EL (cell line): ENCODE data around the gene MFSD11.
"Not testable (repeated sequence)": the region's sequence is repeated elsewhere in the genome, so short reads cannot be mapped to it uniquely, and the experiment has no call there.

Source experiments
- DNase-seq: peaks from one replicate; pipeline ENCODE4 v3.0.0-alpha.2; 2016

The MFSD11 gene

DNA sequence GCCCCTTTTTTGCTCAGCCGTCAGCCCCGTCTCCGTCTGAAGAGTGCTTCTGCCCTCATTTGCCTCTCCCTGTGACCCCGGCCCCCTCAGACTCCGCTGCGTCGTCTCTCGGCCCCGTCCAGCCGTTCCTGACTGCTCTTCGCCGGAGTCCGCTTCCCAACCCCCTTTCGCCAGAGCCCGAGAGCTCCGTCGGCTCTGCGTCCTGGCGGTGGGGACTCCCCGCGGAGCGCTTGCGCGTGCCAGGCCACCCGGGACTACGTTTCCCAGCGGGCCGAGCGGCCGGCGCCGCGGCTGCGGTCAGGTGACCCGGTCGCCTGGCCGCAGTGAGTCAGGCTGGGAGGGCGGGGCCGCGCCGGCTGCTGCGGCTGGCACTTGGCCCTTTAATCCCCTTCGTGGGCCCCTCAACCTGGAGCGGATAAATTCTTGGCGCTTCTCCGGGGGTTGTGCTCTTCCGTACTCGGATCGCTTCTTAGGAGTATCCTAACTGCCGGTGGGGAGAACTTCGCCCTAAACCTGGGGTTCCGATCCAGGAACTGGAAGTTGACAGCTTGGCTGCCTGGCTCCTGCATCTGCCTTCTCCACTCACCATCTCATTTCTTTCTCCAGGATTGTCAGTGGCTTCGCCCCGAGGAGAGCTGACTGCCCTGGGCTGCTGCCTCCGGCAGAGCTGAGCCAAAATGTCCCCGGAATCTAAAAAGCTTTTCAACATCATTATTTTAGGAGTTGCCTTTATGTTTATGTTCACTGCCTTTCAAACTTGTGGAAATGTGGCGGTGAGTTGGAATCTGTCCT lies at the start of gene MFSD11:
Gene MFSD11, plus strand, starts transcription at position 444 of the 792 bp plus-strand sequence. Its CDS starts 234 bp downstream, at position 678.
- peak; percentile 95 for DNase-seq

GRCh38 chr17:76688165-76688622 lies 49.7 kb upstream of the MFSD11 start:
- peak; percentile 40 for DNase-seq

DNA sequence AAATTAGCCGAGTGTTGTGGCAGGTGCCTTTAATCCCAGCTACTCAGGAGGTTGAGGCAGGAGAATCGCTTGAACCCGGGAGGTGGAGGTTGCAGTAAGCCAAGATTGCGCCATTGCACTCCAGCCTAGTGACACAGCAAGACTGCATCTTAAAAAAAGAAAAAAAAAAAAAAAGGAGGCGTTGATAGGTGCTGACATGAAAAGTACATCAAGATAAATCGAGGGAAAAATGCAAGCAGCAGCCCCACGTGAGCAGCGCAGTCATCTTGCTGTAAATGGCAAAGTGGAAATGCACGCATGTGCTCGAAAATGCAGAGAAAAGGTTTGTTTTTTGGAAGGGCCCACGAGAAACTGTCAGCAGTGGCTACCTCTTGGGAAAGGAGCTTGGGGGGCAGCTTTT lies 48.1 kb upstream of the MFSD11 start:
- no peak for DNase-seq

DNA sequence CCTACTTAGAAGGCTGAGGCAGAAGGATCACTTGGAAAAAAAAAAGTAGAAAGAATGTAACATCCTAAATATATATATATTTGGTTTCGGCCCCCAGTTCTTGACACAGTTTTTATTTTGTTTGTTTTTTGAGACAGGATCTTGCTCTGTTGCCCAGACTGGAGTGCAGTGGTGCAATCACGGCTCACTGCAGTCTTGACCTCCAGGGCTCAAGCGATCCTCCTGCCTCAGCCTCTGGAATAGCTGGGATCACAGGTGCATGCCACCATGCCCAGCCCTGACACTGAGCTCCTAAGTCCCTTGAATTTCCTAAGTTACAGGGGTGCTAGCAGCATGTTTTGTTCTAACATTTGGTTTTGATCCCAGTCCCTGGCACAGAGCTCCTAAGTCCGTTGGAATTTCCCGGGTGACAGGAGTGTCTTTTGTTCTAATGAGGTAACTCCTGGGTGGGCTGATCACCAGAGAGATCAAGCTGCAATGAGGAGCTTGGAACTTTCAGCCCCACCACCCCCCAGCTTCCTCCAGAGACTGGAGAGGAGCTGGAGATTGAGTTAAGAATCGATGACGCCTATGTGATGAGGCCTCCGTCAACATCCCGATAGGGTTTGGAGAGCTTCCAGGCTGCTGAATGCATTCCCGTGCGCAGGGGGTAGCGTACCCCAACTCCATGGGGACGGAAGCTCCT lies 47.2 kb upstream of the MFSD11 start:
- no peak for DNase-seq

GRCh38 chr17:76691379-76692191 lies 46.3 kb upstream of the MFSD11 start:
- no peak for DNase-seq

- no peak for DNase-seq
Observed at GRCh38 chr17:76695059-76695831, 42.7 kb upstream of the MFSD11 start.

DNA sequence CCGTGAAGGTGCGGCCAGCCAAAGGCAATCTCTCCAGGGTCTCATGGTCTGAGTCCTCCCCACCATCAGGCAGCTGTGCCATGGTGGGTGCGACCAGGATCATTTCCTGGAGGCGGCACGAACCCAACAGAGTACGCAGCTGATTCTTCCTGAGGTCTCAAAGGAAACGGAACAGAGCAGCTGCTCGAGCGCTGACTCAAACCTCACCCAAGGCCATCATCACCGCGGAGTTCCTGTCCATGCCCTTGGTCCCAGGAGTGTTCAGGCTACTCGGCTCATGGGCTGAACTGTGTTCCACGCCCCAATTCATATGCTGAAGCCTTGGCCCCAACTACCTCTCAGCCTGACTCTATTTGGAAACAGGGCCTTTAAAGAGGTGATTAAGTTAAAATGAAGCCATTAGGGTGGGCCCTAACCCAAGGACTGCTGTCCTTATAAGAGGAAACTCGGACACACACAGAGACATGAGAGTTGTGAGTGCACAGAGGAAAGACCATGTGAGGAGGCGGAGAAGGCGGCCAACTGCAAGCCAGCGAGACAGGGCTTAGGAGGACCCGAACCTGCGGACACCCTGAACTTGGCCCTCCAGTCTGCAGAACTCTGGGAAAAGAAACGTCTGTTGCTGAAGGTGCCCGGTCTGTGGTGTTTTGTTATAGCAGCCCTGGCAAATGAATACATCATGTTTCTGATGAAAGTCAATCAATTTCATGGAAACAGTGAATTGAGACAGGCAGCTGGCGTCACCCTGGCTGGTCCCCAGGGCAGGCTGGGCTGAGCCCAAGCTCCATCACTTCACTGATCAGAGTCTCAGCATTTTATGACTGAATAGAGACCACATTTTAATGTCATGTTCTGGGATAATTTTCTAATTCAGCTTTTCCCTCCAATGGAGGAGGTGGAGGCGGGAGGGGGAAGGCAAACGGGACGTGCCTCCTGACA lies 40.9 kb upstream of the MFSD11 start:
- peak; percentile 29 for DNase-seq

DNA sequence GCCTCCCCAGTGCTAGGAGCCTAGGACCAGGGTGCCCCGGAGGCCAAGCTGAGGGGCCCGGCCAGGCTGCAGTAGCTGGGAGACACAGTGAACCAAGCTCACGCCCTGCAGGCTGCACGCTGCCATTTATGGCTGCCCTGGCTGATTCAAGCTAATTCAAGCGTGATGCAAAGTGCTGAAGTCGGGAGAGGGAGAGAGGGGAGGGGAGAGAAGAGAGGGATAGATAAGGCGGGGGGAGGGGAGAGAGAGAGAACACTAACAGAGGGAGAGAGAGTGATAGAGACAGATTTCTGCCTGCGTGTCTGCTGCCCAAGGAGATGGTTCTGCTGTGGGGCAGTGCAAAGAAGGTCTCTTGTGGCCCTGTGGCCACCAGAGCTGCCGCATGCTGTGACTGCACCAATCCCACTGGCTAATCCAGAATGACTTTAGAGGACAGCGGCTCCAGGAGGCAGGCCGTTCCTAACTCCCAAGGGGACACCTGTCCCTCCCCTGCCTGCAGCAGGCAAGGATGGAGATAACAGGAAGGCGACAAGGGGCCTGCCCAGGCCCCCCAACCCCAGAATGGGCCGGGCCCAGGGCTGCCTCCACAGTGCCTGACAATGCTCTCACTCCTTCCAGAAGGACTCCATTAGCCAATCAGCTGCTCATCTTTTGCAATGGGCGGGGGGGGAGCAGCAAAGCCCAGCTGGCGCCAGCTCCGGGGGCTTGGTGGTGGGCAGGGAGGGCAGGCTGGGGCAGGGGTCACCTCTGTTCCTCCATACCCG lies 40.0 kb upstream of the MFSD11 start:
- no peak for DNase-seq

DNA sequence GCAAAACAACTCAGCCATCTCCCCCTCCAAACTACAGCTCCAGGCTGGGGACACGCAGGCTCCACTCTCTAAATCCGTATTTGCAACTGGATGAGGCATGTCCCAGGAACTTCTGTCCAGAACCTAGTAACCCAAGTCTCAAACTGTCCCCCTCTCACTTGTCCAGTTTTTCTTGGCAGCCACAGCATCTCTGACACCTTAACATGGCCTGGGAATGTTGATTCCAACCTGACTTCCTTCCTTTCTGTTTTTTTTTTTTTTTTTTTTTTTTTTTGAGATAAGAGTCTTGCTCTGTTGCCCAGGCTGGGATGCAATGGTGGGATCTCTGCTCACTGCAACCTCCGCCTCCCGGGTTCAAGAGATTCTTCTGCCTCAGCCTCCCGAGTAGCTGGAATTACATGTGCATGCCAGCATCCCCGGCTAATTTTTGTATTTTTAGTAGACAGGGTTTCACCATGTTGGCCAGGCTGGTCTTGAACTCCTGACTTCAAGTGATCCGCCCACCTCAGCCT lies 39.4 kb upstream of the MFSD11 start:
- not testable (repeated sequence) for DNase-seq

GRCh38 chr17:76700270-76700616 lies 37.7 kb upstream of the MFSD11 start:
- DNase-seq, result no peak

GRCh38 chr17:76700617-76701470 lies 37.1 kb upstream of the MFSD11 start:
- DNase-seq, result peak; percentile 91

DNA sequence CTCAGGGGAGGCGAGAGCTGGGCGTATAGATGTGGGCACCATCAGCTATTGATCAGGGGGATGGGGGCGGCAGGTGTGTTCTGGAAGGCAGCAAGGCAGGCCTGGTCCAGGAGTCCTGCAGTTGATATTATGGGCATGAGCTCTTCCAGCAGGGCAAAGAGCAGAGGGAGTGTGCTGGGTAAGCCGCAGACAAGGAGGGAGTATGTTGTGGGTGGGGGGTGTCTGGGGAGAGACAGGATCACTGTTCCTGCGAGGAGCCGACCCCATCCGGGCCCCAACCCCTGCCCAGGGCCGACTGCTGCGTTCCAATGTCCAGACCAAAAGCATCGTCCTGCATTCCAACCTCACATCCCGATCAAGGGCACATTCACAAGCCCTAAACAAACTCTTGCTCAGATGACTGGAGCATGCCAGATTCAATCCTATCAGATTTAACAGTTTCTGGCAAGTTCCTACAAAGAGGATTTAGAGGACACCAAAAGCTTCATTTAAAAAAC lies 36.4 kb upstream of the MFSD11 start:
- DNase-seq, result peak; percentile 33

DNA sequence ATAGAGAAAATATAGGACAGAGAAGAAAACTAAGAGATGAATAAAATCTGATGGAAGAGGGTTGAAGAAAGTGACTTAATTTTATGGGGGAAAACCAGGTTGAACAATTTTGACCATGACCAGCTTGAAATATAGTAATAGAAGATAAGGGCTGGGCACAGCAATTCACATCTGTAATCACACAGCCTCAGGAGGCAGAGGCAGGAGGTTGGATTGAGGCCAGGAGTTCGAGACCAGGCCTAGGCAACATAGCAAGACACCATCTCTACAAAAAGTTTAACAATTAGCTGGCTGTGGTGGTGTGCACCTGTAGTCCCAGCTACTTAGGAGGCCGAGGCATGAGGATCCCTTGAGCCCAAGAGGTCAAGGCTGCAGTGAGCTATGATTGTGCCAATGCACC lies 35.8 kb upstream of the MFSD11 start:
- DNase-seq, result no peak

DNA sequence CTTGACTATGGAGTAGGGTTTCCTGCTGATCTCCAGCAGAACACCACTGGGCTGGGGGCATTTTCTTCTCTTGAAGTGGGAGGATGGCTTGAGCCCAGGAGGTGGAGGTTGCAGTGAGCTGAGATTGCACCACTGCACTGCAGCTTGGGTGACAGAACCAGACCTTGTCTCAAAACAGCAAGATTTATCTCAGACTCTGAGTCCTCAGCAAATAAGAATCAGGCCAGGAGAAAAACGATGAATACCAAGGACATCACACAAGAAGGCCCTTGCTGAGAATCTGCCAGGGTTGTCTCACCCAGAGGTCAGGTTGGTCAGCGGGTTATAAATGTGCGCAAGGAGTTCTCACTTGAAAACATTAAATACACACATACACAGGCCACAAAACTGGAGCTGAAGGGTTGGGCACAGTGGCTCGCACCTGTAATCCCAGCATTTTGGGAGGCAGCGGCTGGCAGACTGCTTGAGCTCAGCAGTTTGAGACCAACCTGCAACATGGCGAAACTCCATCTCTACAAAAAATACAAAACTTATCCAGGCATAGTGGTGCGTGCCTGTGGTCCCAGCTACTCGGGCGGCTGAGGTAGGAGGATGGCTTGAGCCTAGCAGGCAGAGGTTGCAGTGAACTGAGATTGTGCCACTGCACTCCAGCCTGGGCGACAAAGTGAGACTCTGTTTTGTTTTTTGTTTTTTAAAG lies 34.8 kb upstream of the MFSD11 start:
- no peak for DNase-seq

DNA sequence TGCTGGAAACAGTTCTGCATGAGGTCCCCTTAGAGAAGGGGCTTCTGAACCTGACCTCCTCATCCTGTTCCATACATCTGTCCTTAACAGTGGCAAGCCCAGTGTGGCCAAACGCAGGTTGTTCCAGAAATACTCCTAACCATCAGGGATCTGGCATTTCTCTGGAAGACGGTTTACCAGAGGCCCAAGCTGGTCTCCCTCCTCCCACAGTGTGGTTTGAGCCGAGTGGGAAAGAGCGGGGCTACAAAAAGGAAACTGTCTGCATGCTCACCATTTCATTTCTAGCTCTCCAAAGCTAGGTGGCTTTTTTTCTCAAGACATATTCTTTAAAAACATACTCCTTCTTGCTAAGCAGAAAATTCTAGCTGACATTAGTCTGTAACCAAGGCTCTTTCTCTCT lies 33.1 kb upstream of the MFSD11 start:
- DNase-seq, result no peak

GRCh38 chr17:76706817-76707216 lies 31.1 kb upstream of the MFSD11 start:
- no peak for DNase-seq

DNA sequence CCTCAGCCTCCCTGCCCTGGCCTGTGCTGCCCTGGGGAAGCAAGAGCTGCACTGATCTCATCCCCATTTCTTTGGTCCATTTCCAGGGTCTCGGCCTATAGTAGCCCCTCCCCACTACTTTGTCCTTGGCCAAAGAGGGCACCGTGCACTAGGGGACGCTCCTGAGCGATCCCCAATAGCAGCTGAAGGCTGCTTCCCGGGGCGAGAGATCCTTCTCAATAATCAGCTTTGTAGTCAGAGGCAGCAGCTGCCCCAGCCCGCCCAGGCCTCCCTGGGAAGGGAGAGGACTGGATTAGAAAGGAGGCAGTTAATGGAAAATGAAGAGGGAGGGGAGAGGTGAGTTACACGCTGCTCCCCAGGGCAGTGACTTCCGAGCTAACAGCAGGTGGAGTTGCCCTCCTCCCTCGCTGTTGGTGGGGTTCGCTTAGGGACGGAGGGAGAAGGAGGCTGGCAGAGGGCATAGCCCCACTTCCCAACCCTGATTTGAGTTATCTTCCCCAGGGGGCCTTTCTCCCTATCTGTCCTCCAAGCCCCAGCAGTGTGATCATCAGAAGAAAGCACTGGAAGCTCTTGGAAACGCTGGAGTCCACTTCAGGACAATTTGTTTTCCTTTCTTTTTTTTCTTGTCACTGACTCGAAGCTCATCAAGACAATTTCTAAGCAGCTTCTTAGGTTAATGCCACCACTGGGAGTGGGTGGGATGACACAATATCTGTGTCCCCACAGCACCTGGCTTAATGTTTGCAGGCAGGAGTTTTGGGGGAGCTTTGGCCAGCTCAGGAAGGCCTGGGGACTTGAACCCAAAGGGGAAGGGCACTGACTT lies 29.7 kb upstream of the MFSD11 start:
- DNase-seq, result no peak
